Stimulated activated CD8-positive, alpha-beta memory T cell treated with anti-CD3 and anti-CD28 coated beads, Interleukin-7, amount 100 ng/mL, for 1 hour (primary cell): ENCODE data around the gene BTNL8.

Experiments
- DNase-seq, 2 donors: peaks; one replicate each; pipeline ENCODE4 v3.0.0-alpha.2; 2020; ENCODE audit warnings: low read depth in 2 of 2

The BTNL8 gene

GRCh38 chr5:180969406-180969805, 70.4 kb downstream of the BTNL8 start:
- DNase-seq = no peak

GRCh38 chr5:180970336-180970735, 71.4 kb downstream of the BTNL8 start:
- DNase-seq = no peak

- DNase-seq = no peak
Observed at GRCh38 chr5:180970875-180971274, 71.9 kb downstream of the BTNL8 start.

- no peak for DNase-seq
Observed at GRCh38 chr5:180974612-180975315, 75.8 kb downstream of the BTNL8 start.

- DNase-seq = no peak
Observed at GRCh38 chr5:180975338-180975737, 76.4 kb downstream of the BTNL8 start.

GRCh38 chr5:180976518-180976917, 77.6 kb downstream of the BTNL8 start:
- DNase-seq = no peak

- no peak for DNase-seq
Observed at GRCh38 chr5:180977852-180978251, 78.9 kb downstream of the BTNL8 start.

GRCh38 chr5:180982008-180982741, 83.2 kb downstream of the BTNL8 start:
- no peak for DNase-seq

- DNase-seq = no peak
Observed at GRCh38 chr5:180988016-180988415, 89.1 kb downstream of the BTNL8 start.

- no peak for DNase-seq
Observed at GRCh38 chr5:180988592-180988991, 89.6 kb downstream of the BTNL8 start, which contains the start of gene BTNL3. TSS of gene BTNL3 (plus strand) at chr5:180988846. CDS start at chr5:180989029, 183 bp downstream.

GRCh38 chr5:180990086-180990881, 91.3 kb downstream of the BTNL8 start:
- DNase-seq = no peak

GRCh38 chr5:180990882-180991242, 91.9 kb downstream of the BTNL8 start:
- DNase-seq = no peak
